Activated T-cell treated with anti-CD3 and anti-CD28 coated beads, Interleukin-2, amount 50 U/mL, for 48 hours (primary cell): ENCODE data around the gene KHNYN.
"Not testable (repeated sequence)": the region's sequence is repeated elsewhere in the genome, so short reads cannot be mapped to it uniquely, and the experiment has no call there.

ENCODE experiments used
- DNase-seq, 2 experiments: peaks; one replicate each; pipeline ENCODE4 v3.0.0-alpha.2; 2020

Gene KHNYN

GRCh38 chr14:24439257-24439656, 9.5 kb downstream of the KHNYN start:
- no peak for DNase-seq

GRCh38 chr14:24439830-24440605, 10.3 kb downstream of the KHNYN start:
- no peak for DNase-seq

GRCh38 chr14:24440606-24441399, 11.0 kb downstream of the KHNYN start:
- DNase-seq, result no peak

- DNase-seq, result no peak
Observed at GRCh38 chr14:24441485-24441884, 11.7 kb downstream of the KHNYN start.

DNA sequence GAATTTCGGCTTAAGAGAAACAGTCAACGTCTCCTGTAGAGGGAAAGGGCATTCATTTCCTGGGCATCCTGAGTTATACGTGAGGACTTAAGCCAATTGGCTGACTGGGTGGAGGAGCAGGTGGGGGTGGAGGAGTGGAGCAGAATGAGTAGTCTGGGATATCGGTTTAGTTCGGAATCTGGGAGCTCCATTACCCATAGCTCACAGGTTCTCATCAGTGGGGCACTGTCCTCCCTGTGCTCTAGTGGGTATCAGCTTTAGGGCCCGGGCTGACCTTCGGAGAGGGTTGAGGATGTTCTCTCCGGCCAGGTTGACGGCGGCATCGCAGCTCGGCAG, 12.1 kb downstream of the KHNYN start:
- no peak for DNase-seq

- DNase-seq, result peak; percentile 95 to 96
Observed at GRCh38 chr14:24442240-24443052, 12.7 kb downstream of the KHNYN start, which contains the start of gene SDR39U1. Gene SDR39U1 (minus strand): TSS chr14:24442776. CDS start chr14:24442769, 7 bp downstream.

- DNase-seq, result no peak
Observed at GRCh38 chr14:24443053-24443665, 13.4 kb downstream of the KHNYN start.

DNA sequence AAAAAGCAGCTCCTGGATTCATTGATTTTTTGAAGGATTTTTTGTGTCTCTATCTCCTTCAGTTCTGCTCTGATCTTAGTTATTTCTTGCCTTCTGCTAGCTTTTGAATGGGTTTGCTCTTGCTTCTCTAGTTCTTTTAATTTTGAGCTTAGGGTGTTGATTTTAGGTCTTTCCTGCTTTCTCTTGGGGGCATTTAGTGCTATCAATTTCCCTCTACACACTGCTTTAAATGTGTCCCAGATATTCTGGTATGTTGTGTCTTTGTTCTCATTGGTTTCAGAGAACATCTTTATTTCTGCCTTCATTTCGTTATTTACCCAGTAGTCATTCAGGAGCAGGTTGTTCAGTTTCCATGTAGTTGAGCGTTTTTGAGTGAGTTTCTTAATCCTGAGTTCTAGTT, 21.1 kb downstream of the KHNYN start:
- not testable (repeated sequence) for DNase-seq

GRCh38 chr14:24456980-24457379, 27.2 kb downstream of the KHNYN start:
- no peak for DNase-seq

- no peak for DNase-seq
Observed at GRCh38 chr14:24458736-24459135, 29.0 kb downstream of the KHNYN start.

DNA sequence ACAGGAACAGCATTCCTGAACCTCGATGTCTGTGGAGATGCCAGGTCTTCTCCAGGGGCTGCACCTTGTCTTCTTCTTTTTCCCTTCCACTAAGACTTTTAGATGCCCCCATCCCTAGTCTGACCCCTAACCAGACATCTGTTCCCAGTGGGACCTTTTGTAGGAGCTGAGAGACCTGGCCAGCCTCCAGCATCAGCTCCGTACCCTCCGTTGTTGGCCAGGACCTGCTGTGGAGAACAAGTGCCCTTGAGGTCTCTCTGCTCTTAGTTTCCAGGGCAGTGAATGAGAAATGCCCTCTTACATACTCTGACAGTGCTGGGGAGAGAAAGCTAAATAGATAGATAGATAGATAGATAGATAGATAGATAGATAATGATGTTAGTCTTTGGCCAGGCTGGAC, 29.6 kb downstream of the KHNYN start:
- DNase-seq, result no peak

- no peak for DNase-seq
Observed at GRCh38 chr14:24461336-24461735, 31.6 kb downstream of the KHNYN start.

DNA sequence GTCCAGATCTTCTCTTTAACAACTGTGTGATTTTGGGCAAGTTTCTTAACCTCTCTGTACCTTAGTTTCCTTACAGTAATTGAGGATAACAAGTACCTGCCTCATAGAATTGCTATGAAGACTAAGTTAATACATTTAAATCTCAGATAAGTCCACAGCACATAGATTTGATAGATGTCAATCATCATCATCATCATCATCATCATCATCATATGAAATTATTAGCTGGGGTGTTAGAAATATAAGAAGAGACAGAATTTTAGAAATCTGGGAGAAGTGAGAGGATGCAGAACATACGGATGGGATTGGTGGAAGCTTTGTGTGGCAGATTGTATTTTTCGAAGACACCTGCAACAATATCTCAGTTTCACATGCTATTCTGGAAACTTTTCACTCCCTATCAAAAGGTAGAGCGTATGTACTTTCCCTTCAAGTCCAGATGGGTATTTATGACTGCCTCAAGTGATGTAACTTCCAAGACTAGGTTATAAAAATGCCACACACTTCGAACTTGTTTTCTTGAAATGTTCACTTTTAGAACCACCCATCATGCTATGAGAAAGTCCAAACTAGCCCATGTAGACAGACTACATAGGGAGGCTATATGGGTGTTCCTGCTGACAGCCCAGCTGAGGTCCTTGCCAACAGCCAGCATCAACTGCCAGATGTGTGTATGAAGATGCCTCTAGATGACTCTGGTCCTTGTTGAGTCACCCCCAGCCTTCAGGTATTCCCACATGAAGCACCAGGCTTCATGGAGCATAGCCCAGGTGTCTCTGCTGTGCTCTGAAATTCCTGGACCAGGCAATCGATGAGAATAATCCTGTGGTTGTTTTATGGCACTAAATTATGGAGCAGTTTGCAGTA, 33.5 kb downstream of the KHNYN start:
- DNase-seq, result no peak

DNA sequence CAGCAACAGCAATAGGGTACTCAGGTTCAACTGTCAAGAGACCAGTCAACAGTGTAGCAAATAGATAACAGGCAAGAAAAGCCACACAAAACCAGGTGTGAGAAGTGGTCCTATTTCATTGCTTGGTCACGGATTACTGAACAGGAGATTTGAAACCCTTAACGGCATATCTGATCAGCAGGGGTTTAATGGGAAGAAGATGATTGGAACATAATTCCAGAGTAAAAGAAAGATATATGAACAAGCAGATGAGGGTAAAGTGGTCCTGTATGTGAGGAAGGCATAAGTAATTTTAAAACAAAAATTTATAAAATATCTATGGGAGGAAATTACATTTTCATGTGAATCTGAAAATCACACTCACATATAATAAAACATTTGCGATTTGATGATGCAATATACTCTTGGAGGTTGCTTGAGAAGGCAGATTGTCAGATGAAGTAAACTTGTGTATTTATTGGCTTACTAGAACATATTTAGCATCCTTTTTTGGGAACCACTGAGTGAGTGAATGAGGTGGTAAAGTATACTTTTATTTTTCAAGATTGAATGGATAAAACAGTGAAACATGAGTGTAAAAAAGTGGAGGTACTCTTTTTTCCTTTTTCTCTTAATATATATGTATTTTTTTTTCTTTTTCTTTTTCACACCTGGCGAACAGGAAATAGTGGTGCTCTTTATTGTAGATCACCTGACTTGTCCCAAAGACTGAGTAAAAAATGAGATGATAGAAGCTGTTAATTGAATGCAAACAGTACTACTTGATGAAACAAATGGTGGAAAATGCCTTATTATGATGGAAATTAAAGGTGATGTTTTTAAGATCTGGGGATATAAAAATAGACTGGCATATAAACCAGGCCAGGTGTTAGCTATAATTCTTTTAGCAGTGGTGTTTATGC, 34.4 kb downstream of the KHNYN start:
- no peak for DNase-seq

GRCh38 chr14:24465368-24465767, 35.6 kb downstream of the KHNYN start:
- no peak for DNase-seq

GRCh38 chr14:24465805-24466204, 36.1 kb downstream of the KHNYN start:
- DNase-seq, result no peak

DNA sequence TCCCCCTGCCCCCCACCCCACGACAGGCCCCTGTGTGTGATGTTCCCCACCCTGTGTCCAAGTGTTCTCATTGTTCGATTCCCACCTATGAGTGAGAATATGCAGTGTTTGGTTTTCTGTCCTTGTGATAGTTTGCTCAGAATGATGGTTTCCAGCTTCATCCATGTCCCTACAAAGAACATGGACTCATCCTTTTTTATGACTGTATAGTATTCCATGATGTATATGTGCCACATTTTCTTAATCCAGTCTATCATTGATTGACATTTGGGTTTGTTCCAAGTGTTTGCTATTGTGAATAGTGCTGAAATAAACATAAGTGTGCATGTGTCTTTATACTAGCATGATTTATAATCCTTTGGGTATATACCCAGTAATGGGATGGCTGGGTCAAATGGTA, 40.7 kb downstream of the KHNYN start:
- not testable (repeated sequence) for DNase-seq

- DNase-seq, result no peak
Observed at GRCh38 chr14:24473211-24473610, 43.5 kb downstream of the KHNYN start.

DNA sequence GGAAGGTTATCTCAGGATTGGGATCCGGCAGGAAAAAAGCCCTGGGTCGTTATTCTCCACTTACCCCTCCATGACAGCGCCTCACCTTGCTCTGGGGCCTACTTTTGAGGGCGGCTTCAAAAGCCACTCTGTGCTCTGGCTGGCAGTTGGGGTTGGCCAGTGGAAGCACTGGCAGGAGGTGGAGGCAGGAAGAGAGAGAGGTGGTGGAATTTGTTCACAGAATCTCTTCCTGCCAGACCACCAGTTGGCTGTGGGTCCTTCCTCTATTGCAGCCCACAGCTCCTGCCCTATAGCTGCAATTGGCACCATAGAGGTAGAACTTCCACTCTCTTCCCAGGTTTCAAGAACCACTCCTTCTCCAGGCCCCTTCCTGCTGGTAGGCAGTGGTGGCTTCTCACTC, 45.5 kb downstream of the KHNYN start:
- DNase-seq, result no peak

- DNase-seq, result not testable (repeated sequence)
Observed at GRCh38 chr14:24479999-24480398, 50.2 kb downstream of the KHNYN start.
